Fibroblast of pulmonary artery (primary cell): ENCODE measurements around the gene TCF7L1.

Source experiments
- DNase-seq: peaks from one replicate; pipeline ENCODE4 v3.0.0-alpha.2; 2010; ENCODE audit warnings: low read depth
- H3K4me3 ChIP-seq: replicated peaks from 2 replicates; pipeline ENCODE4 v1.5.1; 2011; ENCODE audit warnings: low read depth, mild to moderate bottlenecking, control low read depth, low read length, moderate library complexity
- TF ChIP-seq, protein P1 (sequence below): IDR thresholded peaks from 2 replicates; pipeline ENCODE4 v1.5.1; 2011; ENCODE audit warnings: mild to moderate bottlenecking, control low read depth, low read length, inconsistent platforms; ENCODE audit errors: missing control alignments

Gene TCF7L1

DNA sequence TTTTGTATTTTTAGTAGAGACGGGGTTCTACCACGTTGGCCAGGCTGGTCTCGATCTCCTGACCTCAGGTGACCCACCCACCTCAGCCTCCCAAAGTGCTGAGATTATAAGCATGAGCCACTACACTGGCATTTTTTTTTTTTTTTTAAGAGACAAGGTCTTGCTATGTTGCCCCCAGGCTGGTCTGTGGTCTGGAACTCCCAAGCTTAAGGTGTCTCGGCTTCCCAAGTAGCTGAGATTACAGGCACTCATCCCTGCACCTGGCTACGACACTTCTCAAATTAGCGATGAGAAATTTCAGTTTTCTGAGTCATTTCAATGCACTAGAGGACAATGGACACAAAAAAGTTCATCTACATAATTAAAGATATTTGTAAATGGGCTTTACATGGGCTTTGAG lies 36.6 kb upstream of the TCF7L1 start:
- no peak for DNase-seq
- TF ChIP-seq, protein P1, sequence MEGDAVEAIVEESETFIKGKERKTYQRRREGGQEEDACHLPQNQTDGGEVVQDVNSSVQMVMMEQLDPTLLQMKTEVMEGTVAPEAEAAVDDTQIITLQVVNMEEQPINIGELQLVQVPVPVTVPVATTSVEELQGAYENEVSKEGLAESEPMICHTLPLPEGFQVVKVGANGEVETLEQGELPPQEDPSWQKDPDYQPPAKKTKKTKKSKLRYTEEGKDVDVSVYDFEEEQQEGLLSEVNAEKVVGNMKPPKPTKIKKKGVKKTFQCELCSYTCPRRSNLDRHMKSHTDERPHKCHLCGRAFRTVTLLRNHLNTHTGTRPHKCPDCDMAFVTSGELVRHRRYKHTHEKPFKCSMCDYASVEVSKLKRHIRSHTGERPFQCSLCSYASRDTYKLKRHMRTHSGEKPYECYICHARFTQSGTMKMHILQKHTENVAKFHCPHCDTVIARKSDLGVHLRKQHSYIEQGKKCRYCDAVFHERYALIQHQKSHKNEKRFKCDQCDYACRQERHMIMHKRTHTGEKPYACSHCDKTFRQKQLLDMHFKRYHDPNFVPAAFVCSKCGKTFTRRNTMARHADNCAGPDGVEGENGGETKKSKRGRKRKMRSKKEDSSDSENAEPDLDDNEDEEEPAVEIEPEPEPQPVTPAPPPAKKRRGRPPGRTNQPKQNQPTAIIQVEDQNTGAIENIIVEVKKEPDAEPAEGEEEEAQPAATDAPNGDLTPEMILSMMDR: no peak
- H3K4me3 ChIP-seq: no peak overlapping the region

DNA sequence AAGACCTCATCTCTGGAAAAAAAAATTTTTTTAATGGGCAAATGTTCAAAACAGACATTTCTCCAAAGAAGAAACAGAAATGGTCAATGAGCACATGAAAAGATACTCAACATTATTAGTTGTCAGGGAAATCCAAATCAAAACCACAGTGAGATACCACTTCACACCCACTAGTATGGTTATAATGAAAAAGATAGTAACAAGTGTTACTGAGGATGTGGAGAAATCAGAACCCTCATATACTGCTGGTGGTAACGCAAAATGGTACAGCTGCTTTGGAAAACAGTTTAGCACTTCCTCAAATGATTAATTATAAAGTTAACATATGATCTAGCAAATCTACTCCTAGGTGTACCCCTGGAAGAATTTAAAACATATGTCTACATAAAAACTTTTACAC lies 29.0 kb upstream of the TCF7L1 start:
- no peak for DNase-seq
- H3K4me3 ChIP-seq: no peak overlapping the region
- TF ChIP-seq, protein P1: no peak

DNA sequence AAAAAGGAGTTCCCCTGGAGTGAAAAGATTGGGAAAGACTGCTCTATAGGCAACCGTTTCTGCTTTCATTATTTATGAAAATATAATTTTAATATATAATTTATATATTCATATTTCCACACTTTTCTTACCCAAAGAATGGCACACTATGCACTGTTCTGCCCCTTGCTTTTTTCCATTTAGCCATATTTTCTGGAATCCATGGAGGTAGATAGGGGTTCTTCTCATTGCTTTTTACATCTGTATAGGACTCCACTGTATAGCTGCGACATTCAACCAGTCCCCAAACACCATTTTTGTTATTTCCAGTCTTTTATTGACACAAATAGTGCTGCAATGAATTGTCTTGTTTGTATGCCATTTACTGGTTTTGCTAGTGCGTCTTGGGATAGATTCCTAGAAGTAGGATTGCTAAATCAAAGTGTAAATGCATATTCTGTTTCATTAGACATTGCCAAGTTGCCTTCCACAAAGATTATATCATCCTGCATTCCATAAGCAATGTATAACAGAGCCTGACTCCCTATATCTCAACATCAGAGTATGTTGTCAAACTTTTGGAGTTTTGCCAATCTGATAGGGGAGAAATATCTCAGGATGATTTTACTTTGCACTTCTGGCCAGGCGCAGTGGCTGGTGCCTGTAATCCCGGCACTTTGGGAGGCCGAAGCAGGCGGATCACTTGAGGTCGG lies 26.6 kb upstream of the TCF7L1 start:
- DNase-seq: peak; percentile 57
- H3K4me3 ChIP-seq: no peak overlapping the region
- TF ChIP-seq, protein P1: no peak

DNA sequence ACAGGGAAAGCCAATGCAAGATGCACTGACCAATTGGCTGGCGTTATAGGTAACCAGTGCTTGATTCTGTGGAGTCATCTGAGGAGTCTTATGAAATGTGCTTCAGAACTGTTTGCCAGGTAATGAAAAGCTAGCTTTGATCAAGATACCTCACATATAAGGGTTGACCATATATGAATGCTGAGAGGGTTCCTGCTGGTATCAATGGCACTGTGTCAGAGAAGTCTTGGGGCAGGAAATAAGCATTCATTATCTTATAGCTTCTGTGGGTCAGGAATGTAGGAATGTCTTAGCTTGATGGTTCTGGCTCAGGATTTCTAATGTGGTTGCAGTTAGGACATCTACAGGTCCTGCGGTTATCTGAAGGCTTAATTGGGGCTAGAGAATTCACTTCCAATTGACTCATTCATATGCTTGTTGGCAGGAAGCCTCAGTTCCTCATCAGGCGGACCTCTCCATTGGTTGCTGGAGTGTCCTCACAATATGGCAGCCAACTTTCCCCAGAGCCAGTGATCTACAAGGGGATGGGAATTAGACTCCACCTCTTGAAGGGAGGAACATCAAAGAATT lies 22.1 kb upstream of the TCF7L1 start:
- no peak for DNase-seq
- H3K4me3 ChIP-seq: no peak overlapping the region
- TF ChIP-seq, protein P1: no peak

DNA sequence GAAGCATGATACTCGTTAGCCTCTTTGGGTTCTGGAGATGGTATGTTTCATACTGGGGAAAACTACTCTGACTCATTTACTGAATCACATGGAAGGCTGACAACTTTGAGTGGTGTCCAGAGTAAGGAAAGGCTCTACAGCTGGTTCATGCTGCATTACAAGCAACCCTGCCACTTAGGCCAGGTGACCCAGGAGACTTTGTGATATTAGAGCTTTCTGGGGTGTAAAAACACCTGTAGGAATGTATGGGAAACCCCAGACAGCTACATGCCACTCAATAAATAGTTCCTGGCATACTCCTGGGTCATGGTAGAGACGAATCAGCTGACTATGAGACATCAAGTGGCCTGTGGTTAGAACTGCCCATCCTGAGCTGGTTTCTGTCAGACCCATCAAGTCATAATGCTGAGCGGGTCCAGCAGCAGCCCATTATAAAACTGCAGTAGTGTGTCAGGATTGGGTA lies 21.3 kb upstream of the TCF7L1 start:
- H3K4me3 ChIP-seq: no peak overlapping the region
- TF ChIP-seq, protein P1: no peak
- no peak for DNase-seq

DNA sequence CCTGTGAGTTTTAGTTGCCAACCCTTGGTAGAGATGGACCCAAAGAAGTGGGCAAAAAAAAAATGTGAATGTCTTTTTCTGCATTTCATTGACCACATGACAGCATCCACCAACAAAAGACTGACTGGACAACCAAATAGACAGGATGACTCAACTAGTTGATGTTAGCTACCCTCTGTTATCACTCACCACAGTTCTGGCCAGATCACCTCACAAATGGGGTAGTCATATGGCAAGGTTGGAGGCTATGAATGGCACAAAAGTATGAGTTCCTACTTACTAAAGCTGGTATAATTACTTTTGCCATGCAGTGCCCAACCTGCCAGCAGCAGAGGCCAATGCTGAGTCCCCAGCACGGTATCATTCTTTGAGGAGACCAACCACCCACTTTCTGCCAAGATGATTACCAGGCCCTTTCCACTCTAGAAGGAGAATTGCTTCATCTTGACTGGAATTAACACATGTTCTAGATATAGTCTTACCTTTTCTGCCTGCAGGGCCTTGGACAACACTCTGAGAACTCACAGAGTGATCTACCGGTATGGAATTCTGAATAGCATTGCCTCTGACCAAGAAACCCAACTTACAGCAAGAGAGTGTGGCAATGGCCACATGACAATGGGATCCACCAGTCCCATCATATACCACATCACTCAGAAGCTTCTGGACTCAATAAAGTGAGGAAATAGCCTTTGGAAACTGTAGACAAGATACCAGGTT lies 20.1 kb upstream of the TCF7L1 start:
- no peak overlapping the region for H3K4me3 ChIP-seq
- TF ChIP-seq, protein P1: no peak

More for the DNA sequence above, 20.1 kb upstream of the TCF7L1 start:
- DNase-seq: no peak
